Heart left ventricle (tissue), 13 donors: ENCODE results near the gene CHSY3.

ENCODE experiments used
- POLR2A ChIP-seq, 2 donors: fragments of 450-650 bp; IDR thresholded peaks; one replicate each; pipeline ENCODE4 v1.6.1; 2017; ENCODE audit warnings: antibody characterized with exemption in 2 of 2, mild to moderate bottlenecking in 2 of 2, moderate library complexity in 2 of 2
- TF ChIP-seq, protein P1 (sequence below), 12 donors: fragments of 200-600 bp; sonication (generic) in 4 of 12; IDR thresholded peaks; one replicate each; pipeline versions ENCODE4 v1.5.0 to v1.8.0; 2018 to 2022; ENCODE audit warnings: antibody characterized with exemption in 12 of 12, mild to moderate bottlenecking in 5 of 12
- donor health status: ischemic (EF 13 %, LVEDD 7.1; RV severe dilation, severe dysfunction).
- donor health status: DM: no; HTN: yes; CAD: no.
- donor health status: DM: no; HTN: no; CAD: no.
- donor health status: ischemic (EF 25% LVEDD 6.9; RV normal size, moderate dysfunction).
- donor health status: ischemic (EF 25% LVEDD 5.7; RV mildly dilated, moderate dysfunction).
- donor health status: ischemic (EF 35%, LVEDD 5.7; RV mildly dilated, moderate dysfunction).
- donor health status: nonischemic (EF 11% LVEDD 7.7; RV severe dilation, severe dysfunction).
- donor health status: DM: yes; HTN: yes; CAD: no.
- donor health status: PGD.
- donor health status: ischemic (EF 29% LVEDD 5.4; RV normal size, mild dysfunction).
- donor health status: nonischemic (EF 23%, LVEDD 6.1; RV moderate dilation, normal function).

DNA sequence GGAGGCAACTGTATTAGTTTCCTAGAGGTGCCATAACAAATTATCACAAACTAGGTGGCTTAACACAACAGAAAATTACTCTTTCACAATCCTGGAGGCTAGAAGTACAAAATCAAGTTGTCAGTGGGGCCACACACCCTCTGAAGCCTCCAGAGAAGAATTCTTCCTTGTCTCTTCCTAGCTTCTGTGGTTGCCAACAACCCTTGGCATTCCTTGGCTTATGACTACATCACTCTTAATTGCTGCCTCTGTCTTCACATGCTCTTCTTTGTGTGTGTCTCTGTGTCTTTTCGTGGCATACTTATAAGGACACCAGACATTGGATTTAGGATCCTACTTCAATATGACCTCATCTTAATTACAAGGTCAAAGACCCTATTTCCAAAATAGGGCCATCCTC lies 327.5 kb downstream of the CHSY3 start:
- TF ChIP-seq, protein P1, sequence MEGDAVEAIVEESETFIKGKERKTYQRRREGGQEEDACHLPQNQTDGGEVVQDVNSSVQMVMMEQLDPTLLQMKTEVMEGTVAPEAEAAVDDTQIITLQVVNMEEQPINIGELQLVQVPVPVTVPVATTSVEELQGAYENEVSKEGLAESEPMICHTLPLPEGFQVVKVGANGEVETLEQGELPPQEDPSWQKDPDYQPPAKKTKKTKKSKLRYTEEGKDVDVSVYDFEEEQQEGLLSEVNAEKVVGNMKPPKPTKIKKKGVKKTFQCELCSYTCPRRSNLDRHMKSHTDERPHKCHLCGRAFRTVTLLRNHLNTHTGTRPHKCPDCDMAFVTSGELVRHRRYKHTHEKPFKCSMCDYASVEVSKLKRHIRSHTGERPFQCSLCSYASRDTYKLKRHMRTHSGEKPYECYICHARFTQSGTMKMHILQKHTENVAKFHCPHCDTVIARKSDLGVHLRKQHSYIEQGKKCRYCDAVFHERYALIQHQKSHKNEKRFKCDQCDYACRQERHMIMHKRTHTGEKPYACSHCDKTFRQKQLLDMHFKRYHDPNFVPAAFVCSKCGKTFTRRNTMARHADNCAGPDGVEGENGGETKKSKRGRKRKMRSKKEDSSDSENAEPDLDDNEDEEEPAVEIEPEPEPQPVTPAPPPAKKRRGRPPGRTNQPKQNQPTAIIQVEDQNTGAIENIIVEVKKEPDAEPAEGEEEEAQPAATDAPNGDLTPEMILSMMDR (IDR thresholded peaks at IDR 0.05), result no peak
- TF ChIP-seq POLR2A (IDR thresholded peaks at IDR 0.05), result no peak
